Stimulated activated CD4-positive, alpha-beta T cell treated with anti-CD3 and anti-CD28 coated beads, Interleukin-2, amount 100 ng/mL, for 48 hours (primary cell): ENCODE results near the gene PFKFB4.
"Not testable (repeated sequence)": the region's sequence is repeated elsewhere in the genome, so short reads cannot be mapped to it uniquely, and the experiment has no call there.

Source experiments
- DNase-seq, 2 donors: peaks; one replicate each; pipeline ENCODE4 v3.0.0-alpha.2; 2020

The PFKFB4 gene

GRCh38 chr3:48555949-48556795 lies 431 bp downstream of the PFKFB4 start:
- DNase-seq, result no peak

- no peak for DNase-seq
Measured at GRCh38 chr3:48555231-48555948, 1.2 kb downstream of the PFKFB4 start.

GRCh38 chr3:48553886-48554845 lies 2.4 kb downstream of the PFKFB4 start:
- no peak for DNase-seq

GRCh38 chr3:48553361-48553760 lies 3.2 kb downstream of the PFKFB4 start:
- no peak for DNase-seq

- no peak for DNase-seq
Measured at GRCh38 chr3:48552111-48552951, 4.3 kb downstream of the PFKFB4 start.

GRCh38 chr3:48551651-48552050 lies 5.0 kb downstream of the PFKFB4 start:
- not testable (repeated sequence) for DNase-seq

GRCh38 chr3:48548729-48549705 lies 7.6 kb downstream of the PFKFB4 start:
- peak; percentile 79 to 88 for DNase-seq

- DNase-seq, result no peak
Measured at GRCh38 chr3:48548126-48548525, 8.5 kb downstream of the PFKFB4 start.

- no peak for DNase-seq
Measured at GRCh38 chr3:48546203-48546829, 10.3 kb downstream of the PFKFB4 start.

- no peak for DNase-seq
Measured at GRCh38 chr3:48544141-48544540, 12.5 kb downstream of the PFKFB4 start.

- DNase-seq, result no peak
Measured at GRCh38 chr3:48543271-48543866, 13.2 kb downstream of the PFKFB4 start.

- no peak for DNase-seq
Measured at GRCh38 chr3:48538451-48538850, 18.2 kb downstream of the PFKFB4 start.

GRCh38 chr3:48536785-48537184 lies 19.8 kb downstream of the PFKFB4 start:
- DNase-seq, result no peak

GRCh38 chr3:48536116-48536515 lies 20.5 kb downstream of the PFKFB4 start:
- no peak for DNase-seq

GRCh38 chr3:48535578-48535977 lies 21.0 kb downstream of the PFKFB4 start:
- no peak for DNase-seq

- DNase-seq, result no peak
Measured at GRCh38 chr3:48532977-48533337, 23.6 kb downstream of the PFKFB4 start.

GRCh38 chr3:48532271-48532976 lies 24.2 kb downstream of the PFKFB4 start:
- DNase-seq, result no peak

GRCh38 chr3:48530701-48531100 lies 25.9 kb downstream of the PFKFB4 start:
- not testable (repeated sequence) for DNase-seq

- DNase-seq, result no peak
Measured at GRCh38 chr3:48528754-48529153, 27.8 kb downstream of the PFKFB4 start.
